CD8-positive, alpha-beta memory T cell (primary cell): ENCODE results near the gene FRRS1L. TPM values are rescaled to one million over a fixed set of nuclear protein-coding genes. Genes with fewer than 3 reads are reported as not detected.

ENCODE experiments used
- CTCF ChIA-PET: fragments of 350-600 bp; sonication (Branson Sonifier 250); formaldehyde crosslinking; loops from one replicate; lab custom pipeline; 2021; ENCODE audit warnings: antibody characterized with exemption; lab: Charles Lee
- POLR2A ChIA-PET: fragments of 350-600 bp; sonication (Branson Sonifier 250); formaldehyde crosslinking; loops from one replicate; lab custom pipeline; 2021; ENCODE audit warnings: antibody characterized with exemption; lab: Charles Lee
- DNase-seq, 5 donors: peaks; one replicate each; pipeline versions ENCODE4 v3.0.0 to v3.0.0-alpha.2; 2020 to 2022; ENCODE audit warnings: mixed read lengths in 1 of 5
- H3K27ac ChIP-seq: one replicate; pipeline ENCODE4 v1.7.0; 2013; ENCODE audit warnings: low read depth, mild to moderate bottlenecking, low read length, moderate library complexity
- H3K27me3 ChIP-seq: 2 replicates; pipeline ENCODE4 v1.7.0; 2013; ENCODE audit warnings: low read length, mild to moderate bottlenecking; ENCODE audit not compliant: insufficient read depth, poor library complexity, severe bottlenecking
- H3K36me3 ChIP-seq: 2 replicates; pipeline ENCODE4 v1.7.0; 2013; ENCODE audit warnings: mild to moderate bottlenecking, low read length, moderate library complexity; ENCODE audit not compliant: insufficient read depth
- H3K4me1 ChIP-seq: 2 replicates; pipeline ENCODE4 v1.7.0; 2013; ENCODE audit warnings: mild to moderate bottlenecking, low read length, moderate library complexity; ENCODE audit not compliant: insufficient read depth
- H3K4me3 ChIP-seq: 2 replicates; pipeline ENCODE4 v1.7.0; 2013; ENCODE audit warnings: mild to moderate bottlenecking, low read length
- H3K9me3 ChIP-seq: 2 replicates; pipeline ENCODE4 v1.7.0; 2013; ENCODE audit warnings: mild to moderate bottlenecking, low read length
- H3K27ac Mint-ChIP-seq, 8 donors: one replicate each; pipeline ENCODE4 v1.8.0; 2020 to 2021; ENCODE audit warnings: mixed read lengths in 8 of 8, mild to moderate bottlenecking in 6 of 8, inconsistent platforms in 3 of 8, moderate library complexity in 3 of 8
- H3K27me3 Mint-ChIP-seq, 2 donors: one replicate each; pipeline ENCODE4 v1.8.0; 2020 to 2021; ENCODE audit warnings: mixed read lengths in 2 of 2, mild to moderate bottlenecking in 1 of 2, moderate library complexity in 1 of 2
- H3K36me3 Mint-ChIP-seq, 3 donors: one replicate each; pipeline ENCODE4 v1.8.0; 2020 to 2021; ENCODE audit warnings: mixed read lengths in 3 of 3, inconsistent platforms in 1 of 3, mild to moderate bottlenecking in 1 of 3
- H3K4me1 Mint-ChIP-seq, 3 donors: one replicate each; pipeline ENCODE4 v1.8.0; 2020 to 2021; ENCODE audit warnings: mixed read lengths in 3 of 3, inconsistent platforms in 1 of 3, mild to moderate bottlenecking in 1 of 3
- H3K4me3 Mint-ChIP-seq, 7 donors: one replicate each; pipeline ENCODE4 v1.8.0; 2020 to 2021; ENCODE audit warnings: mixed read lengths in 7 of 7, mild to moderate bottlenecking in 6 of 7, moderate library complexity in 4 of 7, inconsistent platforms in 2 of 7
- H3K9me3 Mint-ChIP-seq, 5 donors: one replicate each; pipeline ENCODE4 v1.8.0; 2020 to 2022; ENCODE audit warnings: mixed read lengths in 5 of 5, mild to moderate bottlenecking in 3 of 5, moderate library complexity in 2 of 5, inconsistent platforms in 1 of 5
- polyA plus RNA-seq: library from polyadenylated mRNA; unstranded; fragments of 300-500 nt; fragmentation: Illumina TruSeq; gene quantifications from one replicate; pipeline ENCODE4 v1.2.3, GENCODE V29; 2021
- total RNA-seq, 2 experiments: library from RNA; stranded (reverse); gene quantifications; one replicate each; pipeline ENCODE4 v1.2.3, GENCODE V29; 2021

The FRRS1L gene
- total and polyA plus RNA-seq, 3 experiments from 2014 or later, result not detected

GRCh38 chr9:109168170-109168569, 1.1 kb upstream of the FRRS1L start:
- Mint-ChIP-seq H3K9me3 (peaks cover 0 to 3% (median 2%) of the 10 kb centered on the region in 5 donors), H3K27ac (no peak overlapping the region), H3K4me1 (peaks cover 3 to 6% (median 4%) of the 10 kb centered on the region in 3 donors), H3K27me3 (peaks cover 20 to 66% of the 10 kb centered on the region in 2 donors), H3K4me3 (no peak overlapping the region), H3K36me3 (no peaks in the 10 kb centered on the region)
- H3K9me3 ChIP-seq, result no peaks in the 10 kb centered on the region
- no peak overlapping the region for H3K27ac ChIP-seq
- ChIA-PET CTCF (no interaction called here), POLR2A (interaction anchor here (0.6 kb wide), 1 partner anchor 48 kb away, joined by 4 read pairs; no protein-coding TSS in a partner anchor)
- H3K4me1 ChIP-seq, result no peaks in the 10 kb centered on the region
- no peaks in the 10 kb centered on the region for H3K27me3 ChIP-seq
- no peak for DNase-seq
- no peaks in the 10 kb centered on the region for H3K36me3 ChIP-seq
- H3K4me3 ChIP-seq, result no peak overlapping the region

GRCh38 chr9:109167716-109168115, 667 bp upstream of the FRRS1L start:
- POLR2A ChIA-PET, result interaction anchor here (0.6 kb wide), 1 partner anchor 48 kb away, joined by 4 read pairs; no protein-coding TSS in a partner anchor

GRCh38 chr9:109166171-109166770, 778 bp downstream of the FRRS1L start:
- Mint-ChIP-seq H3K4me3 (peak overlapping the region in 2 of 7 donors; percentile 10 to 23), H3K4me1 (peaks cover 3 to 6% (median 4%) of the 10 kb centered on the region in 3 donors), H3K9me3 (peaks cover 0 to 3% (median 0%) of the 10 kb centered on the region in 5 donors), H3K27me3 (peaks cover 21 to 74% of the 10 kb centered on the region in 2 donors), H3K27ac (no peak overlapping the region), H3K36me3 (peaks cover 0 to 2% (median 0%) of the 10 kb centered on the region in 3 donors)
- Histone ChIP-seq H3K27ac (no peak overlapping the region), H3K4me3 (no peak overlapping the region), H3K9me3 (no peaks in the 10 kb centered on the region), H3K27me3 (no peaks in the 10 kb centered on the region), H3K4me1 (no peaks in the 10 kb centered on the region), H3K36me3 (no peaks in the 10 kb centered on the region)
- no peak for DNase-seq
- ChIA-PET CTCF (no interaction called here), POLR2A (no interaction called here)

More at GRCh38 chr9:109167716-109168115, 667 bp upstream of the FRRS1L start:
- H3K27me3 ChIP-seq, result no peaks in the 10 kb centered on the region
- H3K36me3 Mint-ChIP-seq, result no peaks in the 10 kb centered on the region
- H3K4me1 Mint-ChIP-seq, result peaks cover 3 to 6% (median 4%) of the 10 kb centered on the region in 3 donors
- H3K4me3 ChIP-seq, result no peak overlapping the region
- DNase-seq, result no peak
- no peaks in the 10 kb centered on the region for H3K9me3 ChIP-seq
- no peak overlapping the region for H3K27ac Mint-ChIP-seq
- CTCF ChIA-PET, result no interaction called here
- H3K27me3 Mint-ChIP-seq, result peaks cover 21 to 69% of the 10 kb centered on the region in 2 donors
- no peaks in the 10 kb centered on the region for H3K4me1 ChIP-seq
- peaks cover 0 to 3% (median 2%) of the 10 kb centered on the region in 5 donors for H3K9me3 Mint-ChIP-seq
- H3K27ac ChIP-seq, result no peak overlapping the region
- peak overlapping the region in 1 of 7 donors; percentile 46 for H3K4me3 Mint-ChIP-seq
- H3K36me3 ChIP-seq, result no peaks in the 10 kb centered on the region

- POLR2A ChIA-PET, result no interaction called here
- Mint-ChIP-seq H3K27me3 (peaks cover 23 to 68% of the 10 kb centered on the region in 2 donors), H3K4me1 (peaks cover 3 to 6% (median 4%) of the 10 kb centered on the region in 3 donors)
Measured at GRCh38 chr9:109164042-109164441, 3.0 kb downstream of the FRRS1L start.

GRCh38 chr9:109163194-109163593, 3.9 kb downstream of the FRRS1L start:
- H3K4me1 Mint-ChIP-seq, result peaks cover 3 to 6% (median 4%) of the 10 kb centered on the region in 3 donors
- H3K4me3 Mint-ChIP-seq, result no peak overlapping the region
- peaks cover 21 to 62% of the 10 kb centered on the region in 2 donors for H3K27me3 Mint-ChIP-seq
- H3K36me3 Mint-ChIP-seq, result peaks cover 0 to 5% (median 0%) of the 10 kb centered on the region in 3 donors
- H3K9me3 ChIP-seq, result no peaks in the 10 kb centered on the region
- no peak overlapping the region for H3K4me3 ChIP-seq
- peaks cover 0 to 3% (median 0%) of the 10 kb centered on the region in 5 donors for H3K9me3 Mint-ChIP-seq
- H3K27ac ChIP-seq, result no peak overlapping the region
- DNase-seq, result no peak
- H3K36me3 ChIP-seq, result no peaks in the 10 kb centered on the region
- H3K27me3 ChIP-seq, result no peaks in the 10 kb centered on the region
- ChIA-PET POLR2A (no interaction called here), CTCF (no interaction called here)
- no peak overlapping the region for H3K27ac Mint-ChIP-seq
- H3K4me1 ChIP-seq, result no peaks in the 10 kb centered on the region

More at GRCh38 chr9:109164042-109164441, 3.0 kb downstream of the FRRS1L start:
- CTCF ChIA-PET, result no interaction called here
- Mint-ChIP-seq H3K4me3 (no peak overlapping the region), H3K27ac (no peak overlapping the region), H3K9me3 (peaks cover 0 to 3% (median 0%) of the 10 kb centered on the region in 5 donors), H3K36me3 (peaks cover 0 to 5% (median 0%) of the 10 kb centered on the region in 3 donors)
- DNase-seq, result no peak
- Histone ChIP-seq H3K27me3 (no peaks in the 10 kb centered on the region), H3K27ac (no peak overlapping the region), H3K4me3 (no peak overlapping the region), H3K9me3 (no peaks in the 10 kb centered on the region), H3K36me3 (no peaks in the 10 kb centered on the region), H3K4me1 (no peaks in the 10 kb centered on the region)

- Mint-ChIP-seq H3K27me3 (peaks cover 21 to 57% of the 10 kb centered on the region in 2 donors), H3K4me3 (no peak overlapping the region), H3K27ac (no peak overlapping the region), H3K4me1 (peaks cover 3 to 6% (median 4%) of the 10 kb centered on the region in 3 donors), H3K36me3 (peaks cover 0 to 5% (median 0%) of the 10 kb centered on the region in 3 donors), H3K9me3 (peaks cover 0 to 3% (median 0%) of the 10 kb centered on the region in 5 donors)
- Histone ChIP-seq H3K4me3 (no peak overlapping the region), H3K27ac (no peak overlapping the region), H3K36me3 (no peaks in the 10 kb centered on the region), H3K27me3 (no peaks in the 10 kb centered on the region), H3K9me3 (no peaks in the 10 kb centered on the region), H3K4me1 (no peaks in the 10 kb centered on the region)
- ChIA-PET POLR2A (no interaction called here), CTCF (no interaction called here)
- DNase-seq, result no peak
Measured at GRCh38 chr9:109162677-109163076, 4.4 kb downstream of the FRRS1L start.

- H3K36me3 ChIP-seq, result no peaks in the 10 kb centered on the region
- no peak overlapping the region for H3K4me3 Mint-ChIP-seq
- peaks cover 0 to 5% (median 0%) of the 10 kb centered on the region in 3 donors for H3K36me3 Mint-ChIP-seq
- ChIA-PET CTCF (no interaction called here), POLR2A (no interaction called here)
- H3K27me3 ChIP-seq, result no peaks in the 10 kb centered on the region
- H3K27ac ChIP-seq, result no peak overlapping the region
- peaks cover 19 to 50% of the 10 kb centered on the region in 2 donors for H3K27me3 Mint-ChIP-seq
- H3K4me1 ChIP-seq, result no peaks in the 10 kb centered on the region
- no peak overlapping the region for H3K4me3 ChIP-seq
- no peaks in the 10 kb centered on the region for H3K9me3 ChIP-seq
- H3K27ac Mint-ChIP-seq, result no peak overlapping the region
- H3K4me1 Mint-ChIP-seq, result no peaks in the 10 kb centered on the region
- DNase-seq, result no peak
- H3K9me3 Mint-ChIP-seq, result peaks cover 0 to 3% (median 0%) of the 10 kb centered on the region in 5 donors
Measured at GRCh38 chr9:109161471-109161870, 5.6 kb downstream of the FRRS1L start.

GRCh38 chr9:109159583-109159982, 7.5 kb downstream of the FRRS1L start:
- peaks cover 0 to 3% (median under 1%) of the 10 kb centered on the region in 5 donors for H3K9me3 Mint-ChIP-seq
- no peak overlapping the region for H3K27ac Mint-ChIP-seq
- POLR2A ChIA-PET, result no interaction called here
- H3K9me3 ChIP-seq, result no peaks in the 10 kb centered on the region
- no peak overlapping the region for H3K4me3 ChIP-seq
- no peak overlapping the region for H3K4me3 Mint-ChIP-seq
- no peak for DNase-seq
- no peaks in the 10 kb centered on the region for H3K27me3 ChIP-seq
- no peaks in the 10 kb centered on the region for H3K4me1 ChIP-seq
- CTCF ChIA-PET, result no interaction called here
- H3K36me3 ChIP-seq, result no peaks in the 10 kb centered on the region
- peaks cover 18 to 35% of the 10 kb centered on the region in 2 donors for H3K27me3 Mint-ChIP-seq
- H3K27ac ChIP-seq, result no peak overlapping the region
- H3K4me1 Mint-ChIP-seq, result no peaks in the 10 kb centered on the region
- peaks cover 0 to 5% (median 0%) of the 10 kb centered on the region in 3 donors for H3K36me3 Mint-ChIP-seq
